WTC11 (cell line): ENCODE results near the gene RTBDN. TPM values are rescaled to one million over a fixed set of nuclear protein-coding genes. Genes with fewer than 3 reads are reported as not detected.

Experiments used
- ATAC-seq: fragments of 200-7000 bp; cut with Tn5 transposase; 2 replicates; pipeline ENCODE4 v1.10.0; 2021; ENCODE audit warnings: mild to moderate bottlenecking, moderate library complexity
- CTCF ChIA-PET: fragments of 300-600 bp; sonication (Branson Sonifier 250); formaldehyde crosslinking; loops from one replicate; lab custom pipeline; 2021; ENCODE audit warnings: antibody characterized with exemption; lab: Charles Lee
- POLR2A ChIA-PET: fragments of 350-600 bp; sonication (Branson Sonifier 250); formaldehyde crosslinking; loops from one replicate; lab custom pipeline; 2021; ENCODE audit warnings: antibody characterized with exemption; lab: Charles Lee
- DNase-seq: peaks from one replicate; pipeline ENCODE4 v3.0.0; 2021; ENCODE audit warnings: low spot score
- H3K27ac Mint-ChIP-seq: 2 replicates; pipeline ENCODE4 v1.8.0; 2021; ENCODE audit warnings: mixed read lengths
- H3K27me3 Mint-ChIP-seq: 2 replicates; pipeline ENCODE4 v1.8.0; 2021; ENCODE audit warnings: low read depth, mild to moderate bottlenecking, moderate library complexity, mixed read lengths
- H3K36me3 Mint-ChIP-seq: 2 replicates; pipeline ENCODE4 v1.8.0; 2021; ENCODE audit warnings: mixed read lengths
- H3K4me1 Mint-ChIP-seq: 2 replicates; pipeline ENCODE4 v1.8.0; 2022; ENCODE audit warnings: mixed read lengths
- H3K4me3 Mint-ChIP-seq: 2 replicates; pipeline ENCODE4 v1.8.0; 2021; ENCODE audit warnings: mild to moderate bottlenecking, moderate library complexity, mixed read lengths
- H3K9me3 Mint-ChIP-seq: 2 replicates; pipeline ENCODE4 v1.8.0; 2021; ENCODE audit warnings: mixed read lengths
- ATF6 ChIP-seq: sonication (generic); formaldehyde crosslinking; IDR thresholded peaks from 2 replicates; pipeline ENCODE4 v1.8.1; 2023; ENCODE audit warnings: mild to moderate bottlenecking, missing genetic modification reagents
- ELF4 ChIP-seq: sonication (generic); formaldehyde crosslinking; IDR thresholded peaks from 2 replicates; pipeline ENCODE4 v1.8.1; 2022; ENCODE audit warnings: low read depth, mild to moderate bottlenecking, moderate library complexity, missing genetic modification reagents
- FOXJ3 ChIP-seq: sonication (generic); formaldehyde crosslinking; IDR thresholded peaks from 2 replicates; pipeline ENCODE4 v1.9.0; 2021; ENCODE audit warnings: missing genetic modification reagents, mild to moderate bottlenecking, borderline replicate concordance
- HMGXB4 ChIP-seq: sonication (generic); formaldehyde crosslinking; IDR thresholded peaks from 2 replicates; pipeline ENCODE4 v1.8.1; 2023; ENCODE audit warnings: mild to moderate bottlenecking, moderate library complexity, missing genetic modification reagents
- JUN ChIP-seq: sonication (generic); formaldehyde crosslinking; IDR thresholded peaks from 2 replicates; pipeline ENCODE4 v1.8.0; 2023; ENCODE audit warnings: mild to moderate bottlenecking, missing genetic modification reagents
- KAT7 ChIP-seq: sonication (generic); formaldehyde crosslinking; IDR thresholded peaks from 2 replicates; pipeline ENCODE4 v1.8.1; 2023; ENCODE audit warnings: missing genetic modification reagents, mild to moderate bottlenecking, borderline replicate concordance
- NFATC4 ChIP-seq: fragments of 250-450 bp; sonication (Bioruptor Pico); IDR thresholded peaks from 2 replicates; pipeline ENCODE4 v1.9.0; 2021; ENCODE audit warnings: mild to moderate bottlenecking
- OVOL2 ChIP-seq: fragments of 250-450 bp; sonication (Bioruptor Pico); IDR thresholded peaks from 2 replicates; pipeline ENCODE4 v1.9.0; 2021; ENCODE audit warnings: mild to moderate bottlenecking, borderline replicate concordance
- PRRX2 ChIP-seq: fragments of 250-450 bp; sonication (Bioruptor Pico); IDR thresholded peaks from 2 replicates; pipeline ENCODE4 v1.8.0; 2021; ENCODE audit warnings: mild to moderate bottlenecking
- SMAD3 ChIP-seq: sonication (generic); formaldehyde crosslinking; IDR thresholded peaks from 2 replicates; pipeline ENCODE4 v1.8.0; 2022; ENCODE audit warnings: missing genetic modification reagents, mild to moderate bottlenecking, borderline replicate concordance
- SP1 ChIP-seq: sonication (generic); formaldehyde crosslinking; conservative IDR thresholded peaks from 2 replicates; pipeline ENCODE4 v1.8.1; 2022; ENCODE audit warnings: missing genetic modification reagents
- TP53 ChIP-seq: sonication (generic); formaldehyde crosslinking; IDR thresholded peaks from 2 replicates; pipeline ENCODE4 v1.8.1; 2023; ENCODE audit warnings: mild to moderate bottlenecking, missing genetic modification reagents
- ZMAT4 ChIP-seq: fragments of 250-450 bp; sonication (Bioruptor Pico); IDR thresholded peaks from 2 replicates; pipeline ENCODE4 v1.9.0; 2021; ENCODE audit warnings: mild to moderate bottlenecking
- ZNF121 ChIP-seq: sonication (generic); formaldehyde crosslinking; IDR thresholded peaks from 2 replicates; pipeline ENCODE4 v1.8.0; 2023; ENCODE audit warnings: missing genetic modification reagents
- ZNF138 ChIP-seq: sonication (generic); formaldehyde crosslinking; conservative IDR thresholded peaks from 2 replicates; pipeline ENCODE4 v1.8.1; 2022; ENCODE audit warnings: mild to moderate bottlenecking, moderate library complexity, missing genetic modification reagents
- ZNF263 ChIP-seq: sonication (generic); formaldehyde crosslinking; IDR thresholded peaks from 2 replicates; pipeline ENCODE4 v1.8.1; 2022; ENCODE audit warnings: low read depth, mild to moderate bottlenecking, moderate library complexity, missing genetic modification reagents
- total RNA-seq: library from RNA; stranded (reverse); gene quantifications from 3 replicates; pipeline ENCODE4 v1.2.3, GENCODE V29; 2021
- TF ChIP-seq, protein P1 (sequence below): fragments of 250-450 bp; sonication (Bioruptor Pico); IDR thresholded peaks from 2 replicates; pipeline ENCODE4 v1.9.0; 2021; ENCODE audit warnings: mild to moderate bottlenecking
- TF ChIP-seq, protein P2 (sequence below): sonication (generic); formaldehyde crosslinking; IDR thresholded peaks from 2 replicates; pipeline ENCODE4 v1.8.0; 2022; ENCODE audit warnings: mild to moderate bottlenecking, missing genetic modification reagents
- TF ChIP-seq, protein P3 (sequence below): sonication (generic); formaldehyde crosslinking; IDR thresholded peaks from 2 replicates; pipeline ENCODE4 v1.8.0; 2022; ENCODE audit warnings: mild to moderate bottlenecking, missing genetic modification reagents
- TF ChIP-seq, protein P4 (sequence below): sonication (generic); formaldehyde crosslinking; IDR thresholded peaks from 2 replicates; pipeline ENCODE4 v1.8.1; 2022; ENCODE audit warnings: missing genetic modification reagents, borderline replicate concordance

RTBDN gene
- total RNA-seq, 1 experiment from 2014 or later = 2.4 TPM

DNA sequence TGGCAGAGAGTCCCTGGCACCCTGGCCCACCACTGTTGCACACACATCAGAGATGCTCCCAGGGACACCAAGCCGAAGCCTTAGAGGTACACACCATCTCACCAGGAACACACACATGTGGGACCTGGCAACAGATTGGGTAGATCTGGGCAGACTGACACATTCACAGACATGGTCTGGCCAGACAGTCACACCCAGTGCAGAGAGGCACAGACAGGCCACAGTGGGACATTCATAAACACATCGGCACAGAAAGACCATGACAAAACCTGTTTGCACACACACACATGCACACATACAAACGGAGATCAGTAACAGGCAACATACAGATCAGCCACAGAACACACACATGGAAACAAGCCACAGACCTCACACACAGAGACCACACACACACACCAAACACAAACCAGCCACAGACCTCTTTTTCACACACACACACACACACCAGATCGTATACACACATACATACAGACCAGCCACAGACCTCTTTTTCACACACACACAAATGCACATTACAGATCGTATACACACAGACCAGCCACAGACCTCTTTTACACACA, 49.4 kb downstream of the RTBDN start:
- H3K4me1 Mint-ChIP-seq = peaks cover 18% of the 10 kb centered on the region
- no peak for DNase-seq
- ATAC-seq = no peak
- no peaks in the 10 kb centered on the region for H3K36me3 Mint-ChIP-seq
- H3K27me3 Mint-ChIP-seq = no peaks in the 10 kb centered on the region; the same call in 1 of the 2 replicates
- no peak overlapping the region for H3K27ac Mint-ChIP-seq
- POLR2A ChIA-PET = no interaction called here
- no peaks in the 10 kb centered on the region for H3K9me3 Mint-ChIP-seq
- no peak for TF ChIP-seq ZNF138 (CRISPR knock-in tag)
- CTCF ChIA-PET = interaction anchor here (1.2 kb wide), 1 partner anchor 7 kb away, joined by 4 read pairs; no protein-coding TSS in a partner anchor
- no peak overlapping the region for H3K4me3 Mint-ChIP-seq

- POLR2A ChIA-PET = no interaction called here
Measured at GRCh38 chr19:12784394-12784870, 49.9 kb downstream of the RTBDN start.

More at GRCh38 chr19:12784394-12784870, 49.9 kb downstream of the RTBDN start:
- Mint-ChIP-seq H3K4me1 (peaks cover 21% of the 10 kb centered on the region), H3K27me3 (no peaks in the 10 kb centered on the region; the same call in 1 of the 2 replicates), H3K36me3 (no peaks in the 10 kb centered on the region), H3K27ac (no peak overlapping the region), H3K9me3 (no peaks in the 10 kb centered on the region), H3K4me3 (no peak overlapping the region)
- CTCF ChIA-PET = no interaction called here
- ATAC-seq = no peak
- TF ChIP-seq ZNF121 (no peak), ELF4 (CRISPR knock-in tag) (no peak), SMAD3 (no peak), TP53 (no peak), OVOL2 (CRISPR knock-in tag) (no peak), HMGXB4 (CRISPR knock-in tag) (no peak), NFATC4 (CRISPR knock-in tag) (no peak), ATF6 (CRISPR knock-in tag) (no peak), ZNF263 (CRISPR knock-in tag) (no peak), FOXJ3 (CRISPR knock-in tag) (no peak), SP1 (no peak), ZMAT4 (no peak), JUN (CRISPR knock-in tag) (no peak), KAT7 (CRISPR knock-in tag) (no peak), PRRX2 (CRISPR knock-in tag) (no peak)
- TF ChIP-seq, protein P1, sequence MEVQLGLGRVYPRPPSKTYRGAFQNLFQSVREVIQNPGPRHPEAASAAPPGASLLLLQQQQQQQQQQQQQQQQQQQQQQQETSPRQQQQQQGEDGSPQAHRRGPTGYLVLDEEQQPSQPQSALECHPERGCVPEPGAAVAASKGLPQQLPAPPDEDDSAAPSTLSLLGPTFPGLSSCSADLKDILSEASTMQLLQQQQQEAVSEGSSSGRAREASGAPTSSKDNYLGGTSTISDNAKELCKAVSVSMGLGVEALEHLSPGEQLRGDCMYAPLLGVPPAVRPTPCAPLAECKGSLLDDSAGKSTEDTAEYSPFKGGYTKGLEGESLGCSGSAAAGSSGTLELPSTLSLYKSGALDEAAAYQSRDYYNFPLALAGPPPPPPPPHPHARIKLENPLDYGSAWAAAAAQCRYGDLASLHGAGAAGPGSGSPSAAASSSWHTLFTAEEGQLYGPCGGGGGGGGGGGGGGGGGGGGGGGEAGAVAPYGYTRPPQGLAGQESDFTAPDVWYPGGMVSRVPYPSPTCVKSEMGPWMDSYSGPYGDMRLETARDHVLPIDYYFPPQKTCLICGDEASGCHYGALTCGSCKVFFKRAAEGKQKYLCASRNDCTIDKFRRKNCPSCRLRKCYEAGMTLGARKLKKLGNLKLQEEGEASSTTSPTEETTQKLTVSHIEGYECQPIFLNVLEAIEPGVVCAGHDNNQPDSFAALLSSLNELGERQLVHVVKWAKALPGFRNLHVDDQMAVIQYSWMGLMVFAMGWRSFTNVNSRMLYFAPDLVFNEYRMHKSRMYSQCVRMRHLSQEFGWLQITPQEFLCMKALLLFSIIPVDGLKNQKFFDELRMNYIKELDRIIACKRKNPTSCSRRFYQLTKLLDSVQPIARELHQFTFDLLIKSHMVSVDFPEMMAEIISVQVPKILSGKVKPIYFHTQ (CRISPR knock-in tag) = no peak
- TF ChIP-seq, protein P2, sequence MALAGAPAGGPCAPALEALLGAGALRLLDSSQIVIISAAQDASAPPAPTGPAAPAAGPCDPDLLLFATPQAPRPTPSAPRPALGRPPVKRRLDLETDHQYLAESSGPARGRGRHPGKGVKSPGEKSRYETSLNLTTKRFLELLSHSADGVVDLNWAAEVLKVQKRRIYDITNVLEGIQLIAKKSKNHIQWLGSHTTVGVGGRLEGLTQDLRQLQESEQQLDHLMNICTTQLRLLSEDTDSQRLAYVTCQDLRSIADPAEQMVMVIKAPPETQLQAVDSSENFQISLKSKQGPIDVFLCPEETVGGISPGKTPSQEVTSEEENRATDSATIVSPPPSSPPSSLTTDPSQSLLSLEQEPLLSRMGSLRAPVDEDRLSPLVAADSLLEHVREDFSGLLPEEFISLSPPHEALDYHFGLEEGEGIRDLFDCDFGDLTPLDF (CRISPR knock-in tag) = no peak
- TF ChIP-seq, protein P3, sequence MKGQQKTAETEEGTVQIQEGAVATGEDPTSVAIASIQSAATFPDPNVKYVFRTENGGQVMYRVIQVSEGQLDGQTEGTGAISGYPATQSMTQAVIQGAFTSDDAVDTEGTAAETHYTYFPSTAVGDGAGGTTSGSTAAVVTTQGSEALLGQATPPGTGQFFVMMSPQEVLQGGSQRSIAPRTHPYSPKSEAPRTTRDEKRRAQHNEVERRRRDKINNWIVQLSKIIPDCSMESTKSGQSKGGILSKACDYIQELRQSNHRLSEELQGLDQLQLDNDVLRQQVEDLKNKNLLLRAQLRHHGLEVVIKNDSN (CRISPR knock-in tag) = no peak
- TF ChIP-seq, protein P4, sequence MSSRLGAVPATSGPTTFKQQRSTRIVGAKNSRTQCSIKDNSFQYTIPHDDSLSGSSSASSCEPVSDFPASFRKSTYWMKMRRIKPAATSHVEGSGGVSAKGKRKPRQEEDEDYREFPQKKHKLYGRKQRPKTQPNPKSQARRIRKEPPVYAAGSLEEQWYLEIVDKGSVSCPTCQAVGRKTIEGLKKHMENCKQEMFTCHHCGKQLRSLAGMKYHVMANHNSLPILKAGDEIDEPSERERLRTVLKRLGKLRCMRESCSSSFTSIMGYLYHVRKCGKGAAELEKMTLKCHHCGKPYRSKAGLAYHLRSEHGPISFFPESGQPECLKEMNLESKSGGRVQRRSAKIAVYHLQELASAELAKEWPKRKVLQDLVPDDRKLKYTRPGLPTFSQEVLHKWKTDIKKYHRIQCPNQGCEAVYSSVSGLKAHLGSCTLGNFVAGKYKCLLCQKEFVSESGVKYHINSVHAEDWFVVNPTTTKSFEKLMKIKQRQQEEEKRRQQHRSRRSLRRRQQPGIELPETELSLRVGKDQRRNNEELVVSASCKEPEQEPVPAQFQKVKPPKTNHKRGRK (CRISPR knock-in tag) = no peak
- no peak for DNase-seq
